GM12891 (cell line): Measurements from ENCODE around the gene RRAGC.

Experiments
- PAX5 ChIP-seq: IDR thresholded peaks from 2 replicates; pipeline ENCODE4 v1.6.1; 2011; ENCODE audit warnings: low read length, moderate library complexity, mild to moderate bottlenecking; ENCODE audit not compliant: insufficient read depth, severe bottlenecking
- POLR2A ChIP-seq: IDR thresholded peaks from 2 replicates; pipeline ENCODE4 v1.6.1; 2011; ENCODE audit warnings: low read depth, low read length, control low read depth
- POLR2AphosphoS5 ChIP-seq: IDR thresholded peaks from 2 replicates; pipeline ENCODE4 v1.6.1; 2011; ENCODE audit warnings: low read depth, low read length, control low read depth
- POU2F2 ChIP-seq: IDR thresholded peaks from 2 replicates; pipeline ENCODE4 v1.6.1; 2011; ENCODE audit warnings: low read depth, mild to moderate bottlenecking, control low read depth, low read length, moderate library complexity
- SPI1 ChIP-seq: IDR thresholded peaks from 2 replicates; pipeline ENCODE4 v1.6.1; 2011; ENCODE audit warnings: low read depth, low read length, control low read depth
- TAF1 ChIP-seq: IDR thresholded peaks from 2 replicates; pipeline ENCODE4 v1.6.1; 2011; ENCODE audit warnings: low read depth, low read length, control low read depth

- TF ChIP-seq POLR2A (no peak), TAF1 (no peak), POLR2AphosphoS5 (no peak), POU2F2 (no peak), SPI1 (no peak; the same call in 1 of the 2 replicates), PAX5 (no peak)
Observed at GRCh38 chr1:38872401-38873026, 12.9 kb upstream of the RRAGC start.
